H1 (cell line): ENCODE measurements around the gene DCLK1. TPM values are rescaled to one million over a fixed set of nuclear protein-coding genes. Genes with fewer than 3 reads are reported as not detected.

Experiments used
- BCL11A ChIP-seq, 2 experiments: IDR thresholded peaks; one replicate each; pipeline ENCODE4 v1.6.1; 2011; ENCODE audit warnings: low read depth in 2 of 2, low read length in 2 of 2, mild to moderate bottlenecking in 2 of 2
- polyA plus RNA-seq, 7 experiments: library from polyadenylated mRNA; depleted of rRNA in 3 of 7; stranded (reverse) in 5 of 7; unstranded in 2 of 7; fragments of >200 nt in 5 of 7; fragments of 200-250 nt in 2 of 7; gene quantifications; 1 replicate in 5 of 7; 2 replicates in 1 of 7; 4 replicates in 1 of 7; pipeline versions ENCODE4 v1.2.1 to v1.2.3, GENCODE V29; 2011 to 2013; ENCODE audit warnings: missing spikeins in 2 of 7, mixed read lengths in 2 of 7
- total RNA-seq: library from RNA; stranded (reverse); fragmentation: NEBNext Ultra II Directional; extraction: Animal tissue kit (Norgen Biotek cat#: 25700); gene quantifications from 2 replicates; pipeline ENCODE4 v1.2.1, GENCODE V29; 2021

Gene DCLK1
- total and polyA plus RNA-seq, 2 of the 8 experiments (the other 6 are each of a cell fraction or from before 2014, with no cell fraction given) = 22.8 to 41.0 TPM

DNA sequence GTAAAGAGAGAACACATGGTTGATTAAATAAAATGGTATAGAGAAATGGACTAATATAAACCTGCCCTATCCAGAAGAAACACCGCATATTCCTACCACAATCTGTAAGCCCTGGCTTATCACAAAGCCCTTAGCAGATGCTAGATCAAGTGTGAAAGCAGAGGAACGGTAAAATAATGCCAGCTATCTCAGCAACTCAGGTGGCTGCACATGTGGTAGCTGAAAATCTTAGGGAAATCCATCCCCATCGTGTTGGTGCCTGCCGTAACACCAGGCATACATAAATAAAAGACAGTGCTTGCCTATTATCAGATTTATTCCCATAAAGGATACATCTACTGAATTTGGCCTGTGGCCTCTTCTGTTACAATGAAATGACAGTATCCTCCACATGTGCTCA is 350.6 kb downstream of the DCLK1 start (continued):
- TF ChIP-seq BCL11A (IDR thresholded peaks at IDR 0.05; ENCODE audit: low read depth in 2 of 2, low read length in 2 of 2) = no peak
- TF ChIP-seq, all 59 proteins: peak for 0
